NCI-H2171 treated with DMSO at 0.1 percent for 48 hours (cell line): ENCODE results near the gene MAPT.
"Not testable (repeated sequence)": the region's sequence is repeated elsewhere in the genome, so short reads cannot be mapped to it uniquely, and the experiment has no call there.

Experiments
- DNase-seq: peaks from one replicate; lab custom pipeline; 2025; lab: John Stamatoyannopoulos, UW

MAPT gene

DNA sequence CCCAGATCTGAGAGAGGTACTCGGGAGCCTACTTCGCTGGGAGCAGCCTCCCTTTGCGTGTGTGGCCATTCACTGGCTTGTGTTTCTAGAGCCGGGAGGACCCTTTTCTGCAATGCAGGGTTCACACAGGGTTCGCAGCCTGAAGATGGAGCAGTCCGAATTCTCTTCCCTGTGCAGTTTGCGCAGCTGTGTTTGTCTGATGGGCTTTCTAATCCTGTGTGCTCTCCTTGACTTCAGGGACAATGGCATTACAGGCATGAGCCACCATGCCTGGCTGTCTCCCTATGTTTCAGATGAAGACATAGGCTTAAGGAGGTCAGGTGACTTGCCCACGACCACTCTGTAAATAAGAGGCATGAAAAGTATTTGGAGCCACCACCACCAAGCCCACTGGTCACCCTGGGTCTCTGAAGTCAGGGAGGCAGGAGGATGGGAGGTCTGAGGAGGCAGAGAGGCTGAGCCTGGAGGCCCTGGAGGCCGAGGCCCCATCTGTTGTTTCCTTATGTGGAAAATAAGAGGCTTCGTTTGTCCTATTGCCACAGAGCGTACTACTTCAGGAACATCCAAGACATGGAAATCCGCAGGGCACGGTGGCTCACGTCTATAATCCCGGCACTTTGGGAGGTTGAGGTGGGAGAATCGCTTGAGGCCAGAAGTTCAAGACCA, 99.7 kb downstream of the MAPT start:
- no peak for DNase-seq

GRCh38 chr17:45994987-45995386, 100.6 kb downstream of the MAPT start:
- DNase-seq = no peak

GRCh38 chr17:45995627-45996270, 101.4 kb downstream of the MAPT start:
- no peak for DNase-seq

GRCh38 chr17:45996282-45996937, 102.1 kb downstream of the MAPT start:
- no peak for DNase-seq

GRCh38 chr17:45997166-45997565, 102.8 kb downstream of the MAPT start:
- DNase-seq = no peak

- no peak for DNase-seq
These were observed 103.3 kb downstream of the MAPT start for GRCh38 chr17:45997624-45998023.

DNA sequence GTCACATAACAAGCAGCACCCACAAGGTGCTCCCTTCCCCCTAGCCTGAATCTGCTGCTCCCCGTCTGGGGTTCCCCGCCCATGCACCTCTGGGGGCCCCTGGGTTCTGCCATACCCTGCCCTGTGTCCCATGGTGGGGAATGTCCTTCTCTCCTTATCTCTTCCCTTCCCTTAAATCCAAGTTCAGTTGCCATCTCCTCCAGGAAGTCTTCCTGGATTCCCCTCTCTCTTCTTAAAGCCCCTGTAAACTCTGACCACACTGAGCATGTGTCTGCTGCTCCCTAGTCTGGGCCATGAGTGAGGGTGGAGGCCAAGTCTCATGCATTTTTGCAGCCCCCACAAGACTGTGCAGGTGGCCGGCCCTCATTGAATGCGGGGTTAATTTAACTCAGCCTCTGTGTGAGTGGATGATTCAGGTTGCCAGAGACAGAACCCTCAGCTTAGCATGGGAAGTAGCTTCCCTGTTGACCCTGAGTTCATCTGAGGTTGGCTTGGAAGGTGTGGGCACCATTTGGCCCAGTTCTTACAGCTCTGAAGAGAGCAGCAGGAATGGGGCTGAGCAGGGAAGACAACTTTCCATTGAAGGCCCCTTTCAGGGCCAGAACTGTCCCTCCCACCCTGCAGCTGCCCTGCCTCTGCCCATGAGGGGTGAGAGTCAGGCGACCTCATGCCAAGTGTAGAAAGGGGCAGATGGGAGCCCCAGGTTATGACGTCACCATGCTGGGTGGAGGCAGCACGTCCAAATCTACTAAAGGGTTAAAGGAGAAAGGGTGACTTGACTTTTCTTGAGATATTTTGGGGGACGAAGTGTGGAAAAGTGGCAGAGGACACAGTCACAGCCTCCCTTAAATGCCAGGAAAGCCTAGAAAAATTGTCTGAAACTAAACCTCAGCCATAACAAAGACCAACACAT, 104.9 kb downstream of the MAPT start, which contains the start of gene STH:
STH (plus strand) TSS at position 264 of the 913 bp plus-strand sequence; CDS start at position 294, 30 bp downstream.
- no peak for DNase-seq

- DNase-seq = no peak
These were observed 105.5 kb downstream of the MAPT start for GRCh38 chr17:45999900-46000290.

- DNase-seq = no peak
These were observed 105.9 kb downstream of the MAPT start for GRCh38 chr17:46000292-46000691.

DNA sequence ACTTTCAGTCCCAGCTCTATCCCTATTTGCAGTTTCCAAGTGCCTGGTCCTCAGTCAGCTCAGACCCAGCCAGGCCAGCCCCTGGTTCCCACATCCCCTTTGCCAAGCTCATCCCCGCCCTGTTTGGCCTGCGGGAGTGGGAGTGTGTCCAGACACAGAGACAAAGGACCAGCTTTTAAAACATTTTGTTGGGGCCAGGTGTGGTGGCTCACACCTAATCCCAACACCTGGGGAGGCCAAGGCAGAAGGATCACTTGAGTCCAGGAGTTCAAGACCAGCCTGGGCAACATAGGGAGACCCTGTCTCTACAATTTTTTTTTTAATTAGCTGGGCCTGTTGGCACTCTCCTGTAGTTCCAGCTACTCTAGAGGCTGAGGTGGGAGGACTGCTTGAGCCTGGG, 106.4 kb downstream of the MAPT start:
- no peak for DNase-seq

- DNase-seq = no peak
These were observed 107.3 kb downstream of the MAPT start for GRCh38 chr17:46001390-46002310.

GRCh38 chr17:46002311-46002972, 108.1 kb downstream of the MAPT start:
- peak; percentile 72 for DNase-seq

DNA sequence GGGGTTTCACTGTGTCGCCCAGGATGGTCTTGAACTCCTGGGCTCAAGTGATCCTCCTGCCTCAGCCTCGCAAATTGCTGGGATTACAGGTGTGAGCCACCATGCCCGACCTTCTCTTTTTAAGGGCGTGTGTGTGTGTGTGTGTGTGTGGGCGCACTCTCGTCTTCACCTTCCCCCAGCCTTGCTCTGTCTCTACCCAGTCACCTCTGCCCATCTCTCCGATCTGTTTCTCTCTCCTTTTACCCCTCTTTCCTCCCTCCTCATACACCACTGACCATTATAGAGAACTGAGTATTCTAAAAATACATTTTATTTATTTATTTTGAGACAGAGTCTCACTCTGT, 108.6 kb downstream of the MAPT start:
- no peak for DNase-seq

DNA sequence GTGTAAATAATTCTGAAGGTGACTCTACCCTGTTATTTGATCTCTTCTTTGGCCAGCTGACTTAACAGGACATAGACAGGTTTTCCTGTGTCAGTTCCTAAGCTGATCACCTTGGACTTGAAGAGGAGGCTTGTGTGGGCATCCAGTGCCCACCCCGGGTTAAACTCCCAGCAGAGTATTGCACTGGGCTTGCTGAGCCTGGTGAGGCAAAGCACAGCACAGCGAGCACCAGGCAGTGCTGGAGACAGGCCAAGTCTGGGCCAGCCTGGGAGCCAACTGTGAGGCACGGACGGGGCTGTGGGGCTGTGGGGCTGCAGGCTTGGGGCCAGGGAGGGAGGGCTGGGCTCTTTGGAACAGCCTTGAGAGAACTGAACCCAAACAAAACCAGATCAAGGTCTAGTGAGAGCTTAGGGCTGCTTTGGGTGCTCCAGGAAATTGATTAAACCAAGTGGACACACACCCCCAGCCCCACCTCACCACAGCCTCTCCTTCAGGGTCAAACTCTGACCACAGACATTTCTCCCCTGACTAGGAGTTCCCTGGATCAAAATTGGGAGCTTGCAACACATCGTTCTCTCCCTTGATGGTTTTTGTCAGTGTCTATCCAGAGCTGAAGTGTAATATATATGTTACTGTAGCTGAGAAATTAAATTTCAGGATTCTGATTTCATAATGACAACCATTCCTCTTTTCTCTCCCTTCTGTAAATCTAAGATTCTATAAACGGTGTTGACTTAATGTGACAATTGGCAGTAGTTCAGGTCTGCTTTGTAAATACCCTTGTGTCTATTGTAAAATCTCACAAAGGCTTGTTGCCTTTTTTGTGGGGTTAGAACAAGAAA, 109.8 kb downstream of the MAPT start:
- DNase-seq = peak; percentile 15

- DNase-seq = not testable (repeated sequence)
These were observed 111.7 kb downstream of the MAPT start for GRCh38 chr17:46006082-46006481.

GRCh38 chr17:46007461-46007965, 113.2 kb downstream of the MAPT start:
- DNase-seq = no peak

- no peak for DNase-seq
These were observed 114.2 kb downstream of the MAPT start for GRCh38 chr17:46008591-46008990.

GRCh38 chr17:46009681-46010596, 115.6 kb downstream of the MAPT start:
- no peak for DNase-seq
